ENCODE data around the gene EXOC2. TPM values are rescaled to one million over a fixed set of nuclear protein-coding genes. Genes with fewer than 3 reads are reported as not detected.
A peak's percentile ranks its signal among the peaks of the same experiment; 100 is the strongest.

Gene EXOC2
- total RNA-seq, 1 donor from 2014 or later = 44.4 TPM

DNA sequence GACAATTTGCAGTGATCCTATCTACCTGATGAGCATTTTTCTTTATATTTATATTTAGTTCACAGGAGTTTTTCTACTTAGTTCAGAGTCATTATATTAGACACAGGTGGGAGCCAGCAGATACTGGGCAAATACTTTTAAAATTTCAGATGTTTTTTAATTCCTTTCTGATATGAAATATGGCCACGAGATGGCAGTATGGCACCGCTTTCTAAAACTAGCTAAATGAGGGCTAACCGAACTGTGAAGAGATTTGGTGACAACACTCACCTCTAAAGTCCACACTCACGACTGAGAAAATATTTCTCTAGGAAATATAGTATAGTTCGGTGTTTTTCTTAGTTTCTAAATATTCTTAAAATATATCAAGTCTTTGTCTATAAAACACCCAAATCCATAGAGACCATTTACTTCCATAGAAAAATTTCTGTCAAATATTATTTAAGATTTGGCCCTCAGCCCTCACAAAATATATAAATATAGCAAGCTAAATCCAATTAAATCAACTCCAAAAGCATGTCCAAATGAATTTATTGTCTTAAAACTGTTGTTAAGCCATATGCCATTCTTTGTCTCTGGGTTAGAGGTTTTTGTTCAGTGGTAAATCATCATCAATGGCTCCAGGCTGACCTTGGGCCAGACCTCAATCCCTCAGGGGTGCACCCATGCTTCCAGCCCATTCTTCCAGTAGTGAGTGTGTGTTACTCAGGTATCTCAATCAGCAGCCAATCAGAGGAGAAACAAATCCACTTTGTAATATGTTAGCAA, 99.6 kb downstream of the EXOC2 start:
- Histone ChIP-seq H3K9ac (ENCODE audit: low read length) (no peak overlapping the region), H3K36me3 (ENCODE audit: insufficient read depth, low read length) (peaks cover 13% of the 10 kb centered on the region), H3K27me3 (ENCODE audit: insufficient read depth, low read length) (no peaks in the 10 kb centered on the region), H3K4me1 (ENCODE audit: insufficient read depth, low read length) (no peaks in the 10 kb centered on the region), H3K4me3 (ENCODE audit: insufficient read depth, low read depth, low read length) (no peak overlapping the region), H4K20me1 (ENCODE audit: insufficient read depth, low read length) (peaks cover 20% of the 10 kb centered on the region), H3K9me3 (ENCODE audit: insufficient read depth, low read depth, low read length) (no peaks in the 10 kb centered on the region), H3K4me2 (ENCODE audit: low read length) (no peak overlapping the region), H3K27ac (ENCODE audit: low read depth, low read length) (no peak overlapping the region), H3K79me2 (ENCODE audit: insufficient read depth, low read length) (no peaks in the 10 kb centered on the region), H2AFZ (ENCODE audit: low read depth, low read length) (no peak overlapping the region)
- no peak overlapping the region for H3K4me3 Mint-ChIP-seq (ENCODE audit: unreplicated experiment)
- no peaks in the 10 kb centered on the region for H3K9me3 Mint-ChIP-seq (ENCODE audit: unreplicated experiment)
- no peaks in the 10 kb centered on the region for H3K27me3 Mint-ChIP-seq (ENCODE audit: low read depth, unreplicated experiment)
- peaks cover 14% of the 10 kb centered on the region for H3K4me1 Mint-ChIP-seq (ENCODE audit: low read depth, unreplicated experiment)
- FAIRE-seq (no peak), DNase-seq (ENCODE audit: low read depth) (peak; percentile 20)
- peaks cover 27% of the 10 kb centered on the region for H3K36me3 Mint-ChIP-seq (ENCODE audit: low read depth, unreplicated experiment)
- H3K27ac Mint-ChIP-seq (ENCODE audit: unreplicated experiment) = no peak overlapping the region
- TF ChIP-seq, protein P1, sequence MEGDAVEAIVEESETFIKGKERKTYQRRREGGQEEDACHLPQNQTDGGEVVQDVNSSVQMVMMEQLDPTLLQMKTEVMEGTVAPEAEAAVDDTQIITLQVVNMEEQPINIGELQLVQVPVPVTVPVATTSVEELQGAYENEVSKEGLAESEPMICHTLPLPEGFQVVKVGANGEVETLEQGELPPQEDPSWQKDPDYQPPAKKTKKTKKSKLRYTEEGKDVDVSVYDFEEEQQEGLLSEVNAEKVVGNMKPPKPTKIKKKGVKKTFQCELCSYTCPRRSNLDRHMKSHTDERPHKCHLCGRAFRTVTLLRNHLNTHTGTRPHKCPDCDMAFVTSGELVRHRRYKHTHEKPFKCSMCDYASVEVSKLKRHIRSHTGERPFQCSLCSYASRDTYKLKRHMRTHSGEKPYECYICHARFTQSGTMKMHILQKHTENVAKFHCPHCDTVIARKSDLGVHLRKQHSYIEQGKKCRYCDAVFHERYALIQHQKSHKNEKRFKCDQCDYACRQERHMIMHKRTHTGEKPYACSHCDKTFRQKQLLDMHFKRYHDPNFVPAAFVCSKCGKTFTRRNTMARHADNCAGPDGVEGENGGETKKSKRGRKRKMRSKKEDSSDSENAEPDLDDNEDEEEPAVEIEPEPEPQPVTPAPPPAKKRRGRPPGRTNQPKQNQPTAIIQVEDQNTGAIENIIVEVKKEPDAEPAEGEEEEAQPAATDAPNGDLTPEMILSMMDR (IDR thresholded peaks at IDR 0.05; ENCODE audit: insufficient read depth, low read depth, low read length) = peak; percentile 61
- no peak for TF ChIP-seq EZH2 (IDR thresholded peaks at IDR 0.05; ENCODE audit: insufficient read depth, low read length)

DNA sequence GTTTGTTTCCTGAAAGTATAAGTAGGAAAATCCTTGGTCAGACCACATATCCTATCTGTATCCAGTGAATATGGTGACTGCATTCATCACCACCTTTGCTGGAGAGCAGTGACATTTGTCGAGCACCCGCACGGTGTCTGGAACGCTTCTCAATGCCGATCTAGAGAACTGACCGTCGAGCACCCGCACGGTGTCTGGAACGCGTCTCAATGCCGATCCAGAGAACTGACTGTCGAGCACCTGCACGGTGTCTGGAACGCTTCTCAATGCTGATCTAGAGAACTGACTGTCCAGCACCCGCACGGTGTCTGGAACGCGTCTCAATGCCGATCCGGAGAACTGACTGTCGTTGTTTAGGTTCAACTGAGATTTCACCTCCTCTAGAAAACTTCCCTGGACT, 103.8 kb downstream of the EXOC2 start:
- H3K79me2 ChIP-seq (ENCODE audit: insufficient read depth, low read length) = no peaks in the 10 kb centered on the region
- DNase-seq (ENCODE audit: low read depth) (no peak), FAIRE-seq (no peak)
- H3K27ac Mint-ChIP-seq (ENCODE audit: unreplicated experiment) = no peak overlapping the region
- H3K4me1 ChIP-seq (ENCODE audit: insufficient read depth, low read length) = no peaks in the 10 kb centered on the region
- no peaks in the 10 kb centered on the region for H3K27me3 ChIP-seq (ENCODE audit: insufficient read depth, low read length)
- H3K27ac ChIP-seq (ENCODE audit: low read depth, low read length) = no peak overlapping the region
- H3K9me3 ChIP-seq (ENCODE audit: insufficient read depth, low read depth, low read length) = no peaks in the 10 kb centered on the region
- H4K20me1 ChIP-seq (ENCODE audit: insufficient read depth, low read length) = peaks cover 23% of the 10 kb centered on the region
- H3K4me3 Mint-ChIP-seq (ENCODE audit: unreplicated experiment) = no peak overlapping the region
- no peaks in the 10 kb centered on the region for H3K27me3 Mint-ChIP-seq (ENCODE audit: low read depth, unreplicated experiment)
- H3K9me3 Mint-ChIP-seq (ENCODE audit: unreplicated experiment) = no peaks in the 10 kb centered on the region
- H2AFZ ChIP-seq (ENCODE audit: low read depth, low read length) = no peak overlapping the region
- H3K4me2 ChIP-seq (ENCODE audit: low read length) = no peak overlapping the region
- peaks cover 11% of the 10 kb centered on the region for H3K36me3 ChIP-seq (ENCODE audit: insufficient read depth, low read length)
- TF ChIP-seq, protein P1 (IDR thresholded peaks at IDR 0.05; ENCODE audit: insufficient read depth, low read depth, low read length) = no peak
- TF ChIP-seq EZH2 (IDR thresholded peaks at IDR 0.05; ENCODE audit: insufficient read depth, low read length) = no peak
- peaks cover 21% of the 10 kb centered on the region for H3K4me1 Mint-ChIP-seq (ENCODE audit: low read depth, unreplicated experiment)
- no peak overlapping the region for H3K9ac ChIP-seq (ENCODE audit: low read length)
- peaks cover 20% of the 10 kb centered on the region for H3K36me3 Mint-ChIP-seq (ENCODE audit: low read depth, unreplicated experiment)
- H3K4me3 ChIP-seq (ENCODE audit: insufficient read depth, low read depth, low read length) = no peak overlapping the region

DNA sequence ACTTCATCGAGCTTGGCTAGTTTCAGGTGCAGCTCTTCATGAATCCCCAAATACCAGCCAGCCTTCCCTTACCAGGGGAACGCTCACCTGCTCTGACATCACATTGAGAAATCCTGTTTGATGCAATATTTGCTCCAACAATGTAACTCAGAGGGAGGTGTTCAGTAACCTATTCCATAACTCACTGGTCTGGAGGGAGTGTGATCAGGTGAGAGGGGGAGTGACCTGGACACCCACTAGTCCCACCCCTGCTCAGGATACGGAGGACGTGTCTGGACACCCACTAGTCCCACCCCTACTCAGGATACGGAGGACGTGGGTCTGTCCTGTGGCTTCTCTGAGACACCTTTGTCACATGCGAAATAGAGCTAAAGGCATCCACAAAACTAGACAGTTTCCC, 106.4 kb downstream of the EXOC2 start:
- Mint-ChIP-seq H3K9me3 (ENCODE audit: unreplicated experiment) (no peaks in the 10 kb centered on the region), H3K27ac (ENCODE audit: unreplicated experiment) (no peak overlapping the region), H3K4me3 (ENCODE audit: unreplicated experiment) (no peak overlapping the region), H3K27me3 (ENCODE audit: low read depth, unreplicated experiment) (no peaks in the 10 kb centered on the region), H3K36me3 (ENCODE audit: low read depth, unreplicated experiment) (peaks cover 16% of the 10 kb centered on the region), H3K4me1 (ENCODE audit: low read depth, unreplicated experiment) (peaks cover 31% of the 10 kb centered on the region)
- H2AFZ ChIP-seq (ENCODE audit: low read depth, low read length) = no peak overlapping the region
- no peak overlapping the region for H3K4me2 ChIP-seq (ENCODE audit: low read length)
- no peaks in the 10 kb centered on the region for H3K79me2 ChIP-seq (ENCODE audit: insufficient read depth, low read length)
- TF ChIP-seq, protein P1 (IDR thresholded peaks at IDR 0.05; ENCODE audit: insufficient read depth, low read depth, low read length) = no peak
- no peak for TF ChIP-seq EZH2 (IDR thresholded peaks at IDR 0.05; ENCODE audit: insufficient read depth, low read length)
- H3K9ac ChIP-seq (ENCODE audit: low read length) = no peak overlapping the region
- DNase-seq (ENCODE audit: low read depth) (no peak), FAIRE-seq (no peak)
- H3K36me3 ChIP-seq (ENCODE audit: insufficient read depth, low read length) = peaks cover 3% of the 10 kb centered on the region
- H3K9me3 ChIP-seq (ENCODE audit: insufficient read depth, low read depth, low read length) = no peaks in the 10 kb centered on the region
- H3K27me3 ChIP-seq (ENCODE audit: insufficient read depth, low read length) = no peaks in the 10 kb centered on the region
- peaks cover 7% of the 10 kb centered on the region for H3K4me1 ChIP-seq (ENCODE audit: insufficient read depth, low read length)
- no peak overlapping the region for H3K4me3 ChIP-seq (ENCODE audit: insufficient read depth, low read depth, low read length)
- peaks cover 25% of the 10 kb centered on the region for H4K20me1 ChIP-seq (ENCODE audit: insufficient read depth, low read length)
- no peak overlapping the region for H3K27ac ChIP-seq (ENCODE audit: low read depth, low read length)
